Stimulated activated naive CD8-positive, alpha-beta T cell treated with anti-CD3 and anti-CD28 coated beads, Interleukin-15, Interleukin-2, amounts not matched to agents 100 ng/mL and 50 ng/mL, for 24 hours (primary cell): Measurements from ENCODE around the gene FBP2.
A peak's percentile ranks its signal among the peaks of the same experiment; 100 is the strongest.
"Not testable (repeated sequence)": the region's sequence is repeated elsewhere in the genome, so short reads cannot be mapped to it uniquely, and the experiment has no call there.

Experiments used
- H3K27ac Mint-ChIP-seq: one replicate; pipeline ENCODE4 v1.8.0; 2021; ENCODE audit warnings: mild to moderate bottlenecking, mixed read lengths
- H3K27me3 Mint-ChIP-seq: one replicate; pipeline ENCODE4 v1.8.0; 2021; ENCODE audit warnings: mixed read lengths
- H3K36me3 Mint-ChIP-seq: one replicate; pipeline ENCODE4 v1.8.0; 2021; ENCODE audit warnings: low read depth, mixed read lengths
- H3K4me1 Mint-ChIP-seq: one replicate; pipeline ENCODE4 v1.8.0; 2021; ENCODE audit warnings: low read depth, mixed read lengths
- H3K4me3 Mint-ChIP-seq: one replicate; pipeline ENCODE4 v1.8.0; 2021; ENCODE audit warnings: mild to moderate bottlenecking, mixed read lengths
- H3K9me3 Mint-ChIP-seq: one replicate; pipeline ENCODE4 v1.8.0; 2021; ENCODE audit warnings: mixed read lengths

Gene FBP2

GRCh38 chr9:94622087-94622800 is 28.6 kb upstream of the FBP2 start:
- Mint-ChIP-seq H3K27ac (no peak overlapping the region), H3K27me3 (peaks cover 7% of the 10 kb centered on the region), H3K4me1 (peaks cover 6% of the 10 kb centered on the region), H3K36me3 (no peaks in the 10 kb centered on the region), H3K9me3 (no peaks in the 10 kb centered on the region), H3K4me3 (no peak overlapping the region)

GRCh38 chr9:94619026-94619425 is 25.4 kb upstream of the FBP2 start:
- Mint-ChIP-seq H3K27me3 (peaks cover 11% of the 10 kb centered on the region), H3K4me3 (no peak overlapping the region), H3K36me3 (no peaks in the 10 kb centered on the region), H3K27ac (no peak overlapping the region), H3K4me1 (peaks cover 6% of the 10 kb centered on the region), H3K9me3 (no peaks in the 10 kb centered on the region)

- no peaks in the 10 kb centered on the region for H3K9me3 Mint-ChIP-seq
- no peak overlapping the region for H3K27ac Mint-ChIP-seq
- no peaks in the 10 kb centered on the region for H3K36me3 Mint-ChIP-seq
- H3K4me3 Mint-ChIP-seq = no peak overlapping the region
- H3K4me1 Mint-ChIP-seq = peaks cover 14% of the 10 kb centered on the region
- peaks cover 26% of the 10 kb centered on the region for H3K27me3 Mint-ChIP-seq
Measured at GRCh38 chr9:94613003-94613402, 19.4 kb upstream of the FBP2 start.

- Mint-ChIP-seq H3K4me3 (no peak overlapping the region), H3K27ac (peak overlapping the region; percentile 80), H3K4me1 (peaks cover 14% of the 10 kb centered on the region), H3K27me3 (peaks cover 22% of the 10 kb centered on the region), H3K36me3 (no peaks in the 10 kb centered on the region), H3K9me3 (no peaks in the 10 kb centered on the region)
Measured at GRCh38 chr9:94612071-94612470, 18.4 kb upstream of the FBP2 start.

- Mint-ChIP-seq H3K4me3 (no peak overlapping the region), H3K27ac (peak overlapping the region; percentile 80), H3K4me1 (peaks cover 14% of the 10 kb centered on the region), H3K27me3 (peaks cover 26% of the 10 kb centered on the region), H3K36me3 (no peaks in the 10 kb centered on the region), H3K9me3 (no peaks in the 10 kb centered on the region)
Measured at GRCh38 chr9:94611638-94612068, 18.0 kb upstream of the FBP2 start.

- H3K4me1 Mint-ChIP-seq = peaks cover 14% of the 10 kb centered on the region
Measured at GRCh38 chr9:94610181-94610606, 16.6 kb upstream of the FBP2 start.

GRCh38 chr9:94607423-94607691 is 13.7 kb upstream of the FBP2 start:
- H3K36me3 Mint-ChIP-seq = no peaks in the 10 kb centered on the region
- peaks cover 24% of the 10 kb centered on the region for H3K4me1 Mint-ChIP-seq
- no peak overlapping the region for H3K27ac Mint-ChIP-seq
- peaks cover 19% of the 10 kb centered on the region for H3K27me3 Mint-ChIP-seq
- no peak overlapping the region for H3K4me3 Mint-ChIP-seq
- no peaks in the 10 kb centered on the region for H3K9me3 Mint-ChIP-seq

More at GRCh38 chr9:94610181-94610606, 16.6 kb upstream of the FBP2 start:
- Mint-ChIP-seq H3K36me3 (no peaks in the 10 kb centered on the region), H3K27me3 (peaks cover 22% of the 10 kb centered on the region), H3K4me3 (no peak overlapping the region), H3K27ac (no peak overlapping the region), H3K9me3 (no peaks in the 10 kb centered on the region)

- H3K27ac Mint-ChIP-seq = no peak overlapping the region
- no peaks in the 10 kb centered on the region for H3K9me3 Mint-ChIP-seq
- no peak overlapping the region for H3K4me3 Mint-ChIP-seq
- H3K27me3 Mint-ChIP-seq = peaks cover 15% of the 10 kb centered on the region
- no peaks in the 10 kb centered on the region for H3K36me3 Mint-ChIP-seq
- peaks cover 19% of the 10 kb centered on the region for H3K4me1 Mint-ChIP-seq
Measured at GRCh38 chr9:94606646-94607422, 13.2 kb upstream of the FBP2 start.

- no peaks in the 10 kb centered on the region for H3K36me3 Mint-ChIP-seq
- peaks cover 4% of the 10 kb centered on the region for H3K27me3 Mint-ChIP-seq
- H3K4me1 Mint-ChIP-seq = peaks cover 10% of the 10 kb centered on the region
Measured at GRCh38 chr9:94603259-94604160, 9.9 kb upstream of the FBP2 start.

GRCh38 chr9:94602666-94603065 is 9.0 kb upstream of the FBP2 start:
- no peak overlapping the region for H3K27ac Mint-ChIP-seq
- H3K4me1 Mint-ChIP-seq = peaks cover 10% of the 10 kb centered on the region
- H3K27me3 Mint-ChIP-seq = peaks cover 4% of the 10 kb centered on the region
- no peaks in the 10 kb centered on the region for H3K9me3 Mint-ChIP-seq
- no peak overlapping the region for H3K4me3 Mint-ChIP-seq
- no peaks in the 10 kb centered on the region for H3K36me3 Mint-ChIP-seq

More at GRCh38 chr9:94603259-94604160, 9.9 kb upstream of the FBP2 start:
- H3K27ac Mint-ChIP-seq = no peak overlapping the region
- no peaks in the 10 kb centered on the region for H3K9me3 Mint-ChIP-seq
- no peak overlapping the region for H3K4me3 Mint-ChIP-seq

- Mint-ChIP-seq H3K4me3 (no peak overlapping the region), H3K9me3 (no peaks in the 10 kb centered on the region), H3K4me1 (peaks cover 10% of the 10 kb centered on the region), H3K27ac (no peak overlapping the region), H3K36me3 (no peaks in the 10 kb centered on the region), H3K27me3 (peaks cover 5% of the 10 kb centered on the region)
Measured at GRCh38 chr9:94600715-94601114, 7.1 kb upstream of the FBP2 start.

- H3K9me3 Mint-ChIP-seq = no peaks in the 10 kb centered on the region
- no peaks in the 10 kb centered on the region for H3K36me3 Mint-ChIP-seq
- H3K27me3 Mint-ChIP-seq = peaks cover 5% of the 10 kb centered on the region
- peaks cover 10% of the 10 kb centered on the region for H3K4me1 Mint-ChIP-seq
- no peak overlapping the region for H3K4me3 Mint-ChIP-seq
- no peak overlapping the region for H3K27ac Mint-ChIP-seq
Measured at GRCh38 chr9:94600258-94600657, 6.6 kb upstream of the FBP2 start.

GRCh38 chr9:94599102-94599501 is 5.5 kb upstream of the FBP2 start:
- Mint-ChIP-seq H3K9me3 (no peaks in the 10 kb centered on the region), H3K36me3 (no peaks in the 10 kb centered on the region), H3K27ac (no peak overlapping the region)

GRCh38 chr9:94592683-94593082 is 941 bp downstream of the FBP2 start:
- not testable (repeated sequence) for H3K4me1 Mint-ChIP-seq, H3K27me3 Mint-ChIP-seq, H3K27ac Mint-ChIP-seq, H3K9me3 Mint-ChIP-seq, H3K4me3 Mint-ChIP-seq, H3K36me3 Mint-ChIP-seq

More at GRCh38 chr9:94599102-94599501, 5.5 kb upstream of the FBP2 start:
- H3K27me3 Mint-ChIP-seq = peaks cover 5% of the 10 kb centered on the region
- H3K4me3 Mint-ChIP-seq = no peak overlapping the region
- H3K4me1 Mint-ChIP-seq = peaks cover 10% of the 10 kb centered on the region

GRCh38 chr9:94591876-94592275 is 1.7 kb downstream of the FBP2 start:
- Mint-ChIP-seq H3K4me3 (no peak overlapping the region), H3K27ac (no peak overlapping the region), H3K36me3 (no peaks in the 10 kb centered on the region), H3K4me1 (peaks cover 6% of the 10 kb centered on the region), H3K9me3 (no peaks in the 10 kb centered on the region), H3K27me3 (peaks cover 12% of the 10 kb centered on the region)
